HPDE6-E6E7 (cell line): ENCODE data around the gene EXOC3L2.
A peak's percentile ranks its signal among the peaks of the same experiment; 100 is the strongest.
"Not testable (repeated sequence)": the region's sequence is repeated elsewhere in the genome, so short reads cannot be mapped to it uniquely, and the experiment has no call there.

Source experiments
- DNase-seq: peaks from one replicate; pipeline ENCODE4 v3.0.0; 2011; ENCODE audit warnings: missing footprints; ENCODE audit errors: extremely low spot score

EXOC3L2 gene

DNA sequence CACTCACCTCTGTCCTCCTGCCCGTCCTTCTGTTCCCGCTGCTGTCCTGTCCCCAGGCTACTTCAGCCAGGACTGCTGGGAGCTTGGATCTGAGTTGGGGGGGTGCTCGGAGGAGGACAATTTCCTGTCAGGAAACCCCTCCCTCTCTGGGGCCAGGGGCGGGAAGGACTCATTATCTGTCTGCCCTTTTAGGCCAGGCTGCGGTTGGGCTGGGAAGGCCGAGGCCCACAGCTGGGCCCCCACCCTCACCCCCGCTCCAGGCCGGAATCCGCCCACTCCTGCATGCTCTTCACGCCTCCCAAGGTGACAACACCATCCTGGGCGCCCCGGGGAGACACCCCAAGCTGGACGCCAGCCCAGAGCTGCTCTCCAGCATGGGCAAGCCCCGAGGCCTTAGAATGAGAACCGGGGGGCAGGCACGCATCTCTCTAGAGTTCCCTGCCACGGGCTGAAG is at the start of gene EXOC3L2:
Gene EXOC3L2 (minus strand): TSS at position 74 of the 454 bp plus-strand sequence. CDS start 6,362 bp downstream, outside the sequence.
- DNase-seq: no peak

DNA sequence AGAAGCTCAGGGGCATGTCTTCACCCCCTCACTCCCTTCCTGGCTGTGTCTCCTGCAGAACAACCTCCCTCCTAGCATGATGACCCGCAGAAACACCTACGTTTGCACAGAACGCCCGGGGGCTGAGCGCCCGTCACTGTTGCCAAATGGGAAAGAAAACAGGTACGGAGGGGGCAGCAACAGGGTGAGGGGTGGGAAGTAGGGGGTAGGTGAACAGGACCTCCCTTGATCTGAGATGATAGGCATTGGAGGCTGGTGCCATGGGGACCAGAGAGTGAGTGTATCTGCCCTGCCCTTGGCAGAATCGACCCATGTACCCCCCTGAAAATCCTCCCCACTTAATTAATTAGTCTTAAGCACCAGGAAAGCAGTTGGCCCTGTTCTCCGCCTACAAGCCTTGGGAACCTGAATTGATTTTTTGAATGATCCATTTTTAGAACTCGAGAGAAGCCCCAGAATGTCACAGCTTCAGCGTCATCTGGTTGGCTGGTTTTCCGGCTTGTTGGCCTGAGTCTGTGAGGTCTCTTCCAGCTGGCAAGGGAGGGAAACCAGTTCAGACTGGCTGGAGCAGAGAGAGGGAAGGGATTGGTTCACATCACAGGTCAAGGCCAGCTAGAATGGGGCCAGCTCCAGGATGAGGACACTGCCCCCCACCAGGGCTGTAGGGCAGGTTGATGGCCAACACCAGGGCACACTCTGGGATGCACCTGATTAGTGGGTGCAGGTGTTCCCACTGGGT is 49.3 kb upstream of the EXOC3L2 start:
- no peak for DNase-seq

GRCh38 chr19:45293682-45294081 is 48.5 kb upstream of the EXOC3L2 start:
- DNase-seq: peak; percentile 53

DNA sequence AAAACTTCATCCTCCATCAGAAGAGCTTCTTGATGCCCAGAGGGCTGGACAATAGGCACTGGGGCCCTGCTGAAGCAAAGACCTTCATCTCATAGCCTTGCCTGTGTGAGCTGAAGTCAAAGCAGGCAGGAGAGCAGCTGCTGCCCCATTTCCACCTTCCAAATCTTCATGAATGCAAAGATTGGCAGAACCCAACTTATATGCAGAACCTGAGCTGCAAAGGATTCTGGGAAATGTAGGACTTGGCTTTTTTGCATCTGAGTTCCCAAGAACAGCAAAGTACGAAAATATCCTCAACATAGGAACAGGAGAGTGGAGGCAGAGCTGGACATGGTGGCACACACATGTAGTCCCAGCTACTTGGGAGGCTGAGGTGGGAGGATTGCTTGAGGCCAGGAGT is 46.6 kb upstream of the EXOC3L2 start:
- no peak for DNase-seq

- DNase-seq: no peak
These were observed 45.2 kb upstream of the EXOC3L2 start for GRCh38 chr19:45290381-45290931.

DNA sequence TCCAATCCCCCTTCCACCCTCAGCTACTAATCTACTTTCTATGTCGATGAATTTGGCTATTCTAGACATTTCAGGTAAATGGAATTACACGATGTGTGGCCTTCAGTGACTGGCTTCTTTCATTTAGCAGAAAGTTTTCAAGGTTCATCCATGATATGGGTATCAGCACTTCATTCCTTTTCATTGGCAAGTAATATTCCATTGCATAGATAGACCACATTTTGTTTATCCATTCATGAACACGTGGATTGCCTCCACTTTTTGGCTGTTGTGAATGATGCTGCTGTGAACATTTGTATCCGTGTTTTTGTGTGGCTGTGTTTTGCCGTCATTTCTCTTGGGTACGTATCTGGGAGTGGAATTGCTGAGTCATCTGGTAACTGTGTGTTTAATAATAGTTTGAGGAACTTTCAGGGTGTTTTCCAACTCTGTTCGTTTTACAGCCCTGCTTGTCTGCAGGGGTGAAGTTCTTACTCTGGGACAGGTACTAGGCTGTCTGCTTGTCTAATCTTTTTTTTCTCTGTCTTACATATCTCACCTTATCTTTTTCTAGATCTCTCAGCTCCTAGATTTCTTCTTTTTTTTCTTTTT is 38.3 kb upstream of the EXOC3L2 start:
- no peak for DNase-seq

DNA sequence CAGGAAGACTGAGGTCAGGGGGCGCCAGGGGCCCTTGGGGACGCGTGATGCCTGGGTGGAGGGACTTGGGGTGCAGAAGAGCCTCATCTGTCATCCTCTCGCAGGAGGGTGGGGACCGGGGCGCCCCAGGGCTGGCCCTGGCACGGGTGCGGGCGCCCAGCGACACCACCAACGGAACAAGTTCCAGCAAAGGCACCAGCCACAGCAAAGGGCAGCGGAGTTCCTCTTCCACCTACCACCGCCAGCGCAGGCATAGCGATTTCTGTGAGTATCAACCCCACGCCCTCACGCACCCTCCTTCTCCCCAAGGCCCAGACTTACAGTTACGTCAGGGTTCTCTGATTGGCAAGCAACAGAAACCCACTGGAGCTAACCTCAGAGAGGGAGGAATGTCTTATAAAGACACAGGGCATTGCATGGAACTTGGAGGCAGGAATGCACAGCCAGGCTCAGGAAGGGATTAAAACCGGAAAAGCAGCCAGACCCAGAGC is 35.3 kb upstream of the EXOC3L2 start:
- no peak for DNase-seq

DNA sequence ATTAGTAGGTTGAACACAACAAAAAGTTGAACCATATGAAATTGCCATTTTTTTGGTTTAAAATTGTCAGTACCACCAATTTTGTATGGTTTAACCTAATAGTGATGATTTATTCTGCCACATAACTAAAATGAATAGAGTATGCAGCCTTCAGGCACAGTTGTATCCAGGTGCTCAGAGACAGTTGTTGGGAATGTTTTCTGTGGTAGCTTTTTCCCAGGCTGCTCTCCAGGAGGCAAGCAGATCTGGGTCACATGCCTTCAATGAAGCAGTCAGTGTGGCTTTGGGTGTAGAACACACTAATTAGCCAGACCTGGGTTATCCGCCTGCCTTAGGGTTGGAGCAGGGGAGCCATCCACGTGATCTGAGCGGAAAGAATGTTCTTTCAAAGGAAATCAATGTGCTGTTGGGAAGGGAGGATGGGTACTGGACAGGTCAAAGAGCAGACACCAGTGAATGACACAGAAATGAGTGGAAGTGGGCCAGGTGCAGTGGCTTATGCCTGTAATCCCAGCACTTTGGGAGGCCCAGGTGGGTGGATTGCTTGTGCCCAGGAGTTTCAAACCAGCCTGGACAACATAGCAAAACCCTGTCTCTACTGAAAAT is 34.5 kb upstream of the EXOC3L2 start:
- DNase-seq: no peak

- DNase-seq: no peak
These were observed 32.9 kb upstream of the EXOC3L2 start for GRCh38 chr19:45278087-45278486.

- no peak for DNase-seq
These were observed 31.1 kb upstream of the EXOC3L2 start for GRCh38 chr19:45276284-45276687.

DNA sequence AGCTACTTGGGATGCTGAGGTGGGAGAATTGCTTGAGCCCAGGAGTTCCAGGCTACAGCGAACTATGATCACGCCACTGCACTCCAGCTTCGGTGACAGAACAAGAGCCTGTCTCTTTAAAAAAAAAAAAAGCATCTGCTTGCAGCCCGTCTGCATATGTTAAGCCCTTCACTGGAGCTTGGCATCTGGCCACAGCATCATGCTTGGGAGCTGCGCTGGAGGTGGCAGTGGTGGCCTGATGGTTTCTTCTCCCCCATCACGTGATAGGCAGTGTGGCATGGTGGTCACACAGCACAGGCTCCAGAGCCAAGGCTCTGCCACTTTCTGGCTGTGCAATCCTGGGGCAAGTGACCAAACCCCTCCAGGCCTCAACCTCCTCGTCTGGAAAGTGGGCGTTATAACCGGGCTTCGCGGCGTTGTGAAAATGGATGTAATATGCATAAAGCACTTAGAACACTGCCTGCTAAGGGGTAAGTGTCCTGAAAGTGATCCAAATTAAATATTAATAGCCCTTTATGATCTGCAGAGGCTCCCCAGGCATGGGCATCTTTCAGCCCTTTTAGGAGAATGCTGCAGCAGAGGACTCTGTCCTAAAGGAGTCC is 30.3 kb upstream of the EXOC3L2 start:
- no peak for DNase-seq

GRCh38 chr19:45273521-45273855 is 28.3 kb upstream of the EXOC3L2 start:
- DNase-seq: no peak

GRCh38 chr19:45271735-45272108 is 26.5 kb upstream of the EXOC3L2 start:
- no peak for DNase-seq

DNA sequence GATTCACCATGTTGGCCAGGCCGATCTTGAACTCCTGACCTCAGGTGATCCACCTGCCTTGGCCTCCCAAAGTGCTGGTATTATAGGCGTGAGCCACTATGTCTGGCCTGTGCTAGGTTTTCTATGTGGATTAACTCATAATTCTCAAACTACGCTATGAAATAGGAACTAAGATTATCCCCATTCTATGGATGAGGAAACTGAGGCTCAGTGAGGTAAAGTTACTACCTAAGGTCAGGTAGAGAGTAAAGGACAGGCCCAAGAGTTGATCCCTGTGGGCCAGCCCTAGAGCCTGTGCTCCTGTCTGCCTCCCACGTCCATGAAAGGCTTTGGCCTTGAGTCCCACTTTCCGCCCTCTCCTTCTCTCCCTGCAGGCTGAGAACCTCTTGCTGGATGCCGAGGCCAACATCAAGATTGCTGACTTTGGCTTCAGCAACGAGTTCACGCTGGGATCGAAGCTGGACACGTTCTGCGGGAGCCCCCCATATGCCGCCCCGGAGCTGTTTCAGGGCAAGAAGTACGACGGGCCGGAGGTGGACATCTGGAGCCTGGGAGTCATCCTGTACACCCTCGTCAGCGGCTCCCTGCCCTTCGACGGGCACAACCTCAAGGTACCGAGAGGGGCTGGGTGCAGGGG is 26.0 kb upstream of the EXOC3L2 start:
- DNase-seq: no peak

- DNase-seq: not testable (repeated sequence)
These were observed 24.7 kb upstream of the EXOC3L2 start for GRCh38 chr19:45269939-45270338.

GRCh38 chr19:45267296-45267695 is 22.1 kb upstream of the EXOC3L2 start:
- no peak for DNase-seq

DNA sequence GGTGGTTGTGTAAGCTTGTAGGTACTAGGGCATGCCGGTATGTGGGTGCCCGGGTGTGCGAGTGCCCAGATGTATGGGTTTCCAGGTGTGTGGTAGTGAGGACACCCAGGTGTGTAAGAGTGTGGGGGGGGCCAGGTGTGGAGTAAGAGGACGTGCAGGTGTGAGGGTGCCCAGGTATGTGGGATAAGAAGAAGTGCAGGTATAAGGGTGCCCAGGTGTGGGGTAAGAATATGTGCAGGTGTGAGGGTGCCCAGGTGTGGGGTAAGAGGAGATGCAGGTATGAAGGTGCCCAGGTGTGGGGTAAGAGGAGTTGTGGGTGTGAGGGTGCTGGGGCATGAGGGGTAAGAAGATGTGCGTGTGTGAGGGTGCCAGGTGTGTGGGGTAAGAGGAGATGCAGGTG is 20.2 kb upstream of the EXOC3L2 start:
- no peak for DNase-seq

- no peak for DNase-seq
These were observed 19.6 kb upstream of the EXOC3L2 start for GRCh38 chr19:45264781-45265317.

DNA sequence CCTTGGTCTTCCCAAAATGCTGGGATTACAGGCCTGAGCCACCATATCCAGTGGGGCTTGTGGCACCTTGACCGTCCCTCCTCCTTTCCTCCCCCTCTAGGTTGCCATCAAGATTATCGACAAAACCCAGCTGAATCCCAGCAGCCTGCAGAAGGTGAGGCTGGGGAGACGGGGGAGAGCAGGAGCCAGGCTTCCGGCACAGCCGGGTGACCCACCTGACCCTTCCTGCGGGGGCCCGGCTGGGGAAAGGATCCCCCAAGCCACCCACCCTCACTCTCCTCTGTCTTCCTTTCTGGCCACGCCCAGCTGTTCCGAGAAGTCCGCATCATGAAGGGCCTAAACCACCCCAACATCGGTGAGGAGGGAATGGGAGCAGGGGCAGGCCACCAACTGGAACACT is 17.8 kb upstream of the EXOC3L2 start:
- no peak for DNase-seq

GRCh38 chr19:45262570-45262969 is 17.4 kb upstream of the EXOC3L2 start:
- DNase-seq: no peak

DNA sequence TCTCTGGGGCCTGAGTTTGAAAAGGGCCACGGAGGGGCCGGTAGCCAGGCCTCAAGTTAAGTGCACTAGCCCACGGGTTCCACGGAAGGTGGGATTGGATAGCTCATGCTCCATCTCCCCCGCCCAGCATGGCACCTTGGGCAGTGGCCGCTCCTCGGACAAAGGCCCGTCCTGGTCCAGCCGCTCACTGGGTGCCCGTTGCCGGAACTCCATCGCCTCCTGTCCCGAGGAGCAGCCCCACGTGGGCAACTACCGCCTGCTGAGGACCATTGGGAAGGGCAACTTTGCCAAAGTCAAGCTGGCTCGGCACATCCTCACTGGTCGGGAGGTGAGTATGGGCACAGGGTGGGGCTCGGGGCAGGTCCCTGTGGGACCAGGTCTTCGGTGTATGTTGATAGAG is 13.7 kb upstream of the EXOC3L2 start:
- no peak for DNase-seq

- DNase-seq: no peak
These were observed 11.6 kb upstream of the EXOC3L2 start for GRCh38 chr19:45256836-45257235.
